ENCODE results near the gene OASL.

The OASL gene

DNA sequence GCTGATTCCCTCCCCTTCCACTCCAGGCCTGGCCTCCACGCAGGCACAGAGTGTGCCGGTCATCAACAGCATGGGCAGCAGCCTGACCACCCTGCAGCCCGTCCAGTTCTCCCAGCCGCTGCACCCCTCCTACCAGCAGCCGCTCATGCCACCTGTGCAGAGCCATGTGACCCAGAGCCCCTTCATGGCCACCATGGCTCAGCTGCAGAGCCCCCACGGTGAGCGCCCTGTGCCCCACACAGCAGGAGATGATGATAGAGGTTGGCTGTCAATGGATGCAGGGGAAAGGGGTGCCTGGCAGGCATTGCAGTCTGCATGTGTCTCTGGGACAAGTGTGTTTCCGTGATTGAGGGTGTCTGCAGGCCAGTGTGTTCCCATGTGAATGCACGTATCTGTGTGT is 41.6 kb downstream of the OASL start:
- H3K9me3 ChIP-seq = no peaks in the 10 kb centered on the region
- H3K36me3 ChIP-seq = peaks cover 4% of the 10 kb centered on the region
- TF ChIP-seq, protein P1, sequence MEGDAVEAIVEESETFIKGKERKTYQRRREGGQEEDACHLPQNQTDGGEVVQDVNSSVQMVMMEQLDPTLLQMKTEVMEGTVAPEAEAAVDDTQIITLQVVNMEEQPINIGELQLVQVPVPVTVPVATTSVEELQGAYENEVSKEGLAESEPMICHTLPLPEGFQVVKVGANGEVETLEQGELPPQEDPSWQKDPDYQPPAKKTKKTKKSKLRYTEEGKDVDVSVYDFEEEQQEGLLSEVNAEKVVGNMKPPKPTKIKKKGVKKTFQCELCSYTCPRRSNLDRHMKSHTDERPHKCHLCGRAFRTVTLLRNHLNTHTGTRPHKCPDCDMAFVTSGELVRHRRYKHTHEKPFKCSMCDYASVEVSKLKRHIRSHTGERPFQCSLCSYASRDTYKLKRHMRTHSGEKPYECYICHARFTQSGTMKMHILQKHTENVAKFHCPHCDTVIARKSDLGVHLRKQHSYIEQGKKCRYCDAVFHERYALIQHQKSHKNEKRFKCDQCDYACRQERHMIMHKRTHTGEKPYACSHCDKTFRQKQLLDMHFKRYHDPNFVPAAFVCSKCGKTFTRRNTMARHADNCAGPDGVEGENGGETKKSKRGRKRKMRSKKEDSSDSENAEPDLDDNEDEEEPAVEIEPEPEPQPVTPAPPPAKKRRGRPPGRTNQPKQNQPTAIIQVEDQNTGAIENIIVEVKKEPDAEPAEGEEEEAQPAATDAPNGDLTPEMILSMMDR (IDR thresholded peaks at IDR 0.05; ENCODE audit: low read depth, low read length) = no peak
- no peak for DNase-seq
- H3K4me3 ChIP-seq (ENCODE audit: low read depth, low read length) = no peak overlapping the region
- H3K27me3 ChIP-seq = no peaks in the 10 kb centered on the region
- no peaks in the 10 kb centered on the region for H3K4me1 ChIP-seq

DNA sequence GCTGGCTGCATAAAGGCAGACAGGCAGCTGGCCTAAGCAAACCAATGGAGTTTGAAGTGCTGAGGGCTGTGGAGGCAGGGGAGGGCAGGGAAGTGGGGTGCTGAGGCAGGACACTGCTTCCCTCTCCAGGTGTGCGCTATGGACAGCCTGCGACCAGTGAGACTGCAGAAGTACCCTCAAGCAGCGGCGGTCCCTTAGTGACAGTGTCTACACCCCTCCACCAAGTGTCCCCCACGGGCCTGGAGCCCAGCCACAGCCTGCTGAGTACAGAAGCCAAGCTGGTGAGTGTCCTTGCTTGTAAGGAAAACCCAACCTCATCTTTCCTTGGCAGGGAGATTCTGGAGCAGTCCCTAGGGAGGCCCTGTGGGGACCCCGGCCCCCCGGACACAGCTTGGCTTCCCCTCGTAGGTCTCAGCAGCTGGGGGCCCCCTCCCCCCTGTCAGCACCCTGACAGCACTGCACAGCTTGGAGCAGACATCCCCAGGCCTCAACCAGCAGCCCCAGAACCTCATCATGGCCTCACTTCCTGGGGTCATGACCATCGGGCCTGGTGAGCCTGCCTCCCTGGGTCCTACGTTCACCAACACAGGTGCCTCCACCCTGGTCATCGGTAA is 42.8 kb downstream of the OASL start:
- no peak overlapping the region for H3K4me3 ChIP-seq (ENCODE audit: low read depth, low read length)
- no peaks in the 10 kb centered on the region for H3K36me3 ChIP-seq
- no peak for DNase-seq
- no peaks in the 10 kb centered on the region for H3K27me3 ChIP-seq
- no peaks in the 10 kb centered on the region for H3K9me3 ChIP-seq
- TF ChIP-seq, protein P1 (IDR thresholded peaks at IDR 0.05; ENCODE audit: low read depth, low read length) = no peak
- H3K4me1 ChIP-seq = no peaks in the 10 kb centered on the region

DNA sequence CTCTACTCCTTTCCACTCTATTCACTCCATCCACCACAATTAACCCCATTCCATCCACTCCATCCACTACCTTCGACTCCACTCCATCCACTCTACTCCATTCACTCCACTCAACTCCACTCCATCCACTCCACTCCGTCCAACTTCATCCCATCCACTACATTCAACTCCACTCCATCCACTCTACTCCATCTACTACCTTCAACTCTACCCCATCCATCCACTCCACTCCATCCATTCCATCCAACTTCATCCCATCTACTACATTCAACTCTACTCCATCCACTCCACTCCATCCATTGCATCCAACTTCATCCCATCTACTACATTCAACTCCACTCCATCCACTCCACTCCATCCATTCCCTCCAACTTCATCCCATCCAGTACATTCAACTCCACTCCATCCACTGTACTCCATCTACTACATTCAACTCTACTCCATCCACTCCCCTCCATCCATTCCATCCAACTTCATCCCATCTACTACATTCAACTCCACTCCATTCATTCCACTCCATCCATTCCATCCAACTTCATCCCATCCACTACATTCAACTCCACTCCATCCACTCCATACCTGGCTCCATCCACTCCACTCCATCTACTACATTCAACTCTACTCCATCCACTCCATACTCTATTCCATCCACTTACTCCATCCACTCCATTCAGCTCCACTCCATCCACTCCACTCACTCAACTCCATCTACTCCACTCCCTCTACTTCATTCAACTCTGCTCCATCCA is 44.3 kb downstream of the OASL start:
- Histone ChIP-seq H3K4me1 (no peaks in the 10 kb centered on the region), H3K27me3 (no peaks in the 10 kb centered on the region), H3K9me3 (no peaks in the 10 kb centered on the region), H3K36me3 (no peaks in the 10 kb centered on the region), H3K4me3 (ENCODE audit: low read depth, low read length) (no peak overlapping the region)
- TF ChIP-seq, protein P1 (IDR thresholded peaks at IDR 0.05; ENCODE audit: low read depth, low read length) = no peak
- no peak for DNase-seq

DNA sequence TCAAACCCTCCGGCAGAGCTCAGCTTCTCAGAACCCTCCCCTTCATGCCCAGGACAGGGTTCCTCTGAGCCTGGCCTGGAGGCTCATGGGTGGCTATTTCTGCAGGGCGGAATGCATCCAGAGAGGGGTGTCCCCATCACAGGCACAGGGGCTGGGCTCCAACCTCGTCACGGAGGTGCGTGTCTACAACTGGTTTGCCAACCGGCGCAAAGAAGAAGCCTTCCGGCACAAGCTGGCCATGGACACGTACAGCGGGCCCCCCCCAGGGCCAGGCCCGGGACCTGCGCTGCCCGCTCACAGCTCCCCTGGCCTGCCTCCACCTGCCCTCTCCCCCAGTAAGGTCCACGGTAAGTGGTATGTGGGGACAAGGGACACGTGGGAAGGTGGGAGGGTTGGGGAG is 45.0 kb downstream of the OASL start:
- Histone ChIP-seq H3K27me3 (no peaks in the 10 kb centered on the region), H3K4me3 (ENCODE audit: low read depth, low read length) (no peak overlapping the region), H3K9me3 (no peaks in the 10 kb centered on the region), H3K4me1 (no peaks in the 10 kb centered on the region), H3K36me3 (no peaks in the 10 kb centered on the region)
- TF ChIP-seq, protein P1 (IDR thresholded peaks at IDR 0.05; ENCODE audit: low read depth, low read length) = no peak
- no peak for DNase-seq

DNA sequence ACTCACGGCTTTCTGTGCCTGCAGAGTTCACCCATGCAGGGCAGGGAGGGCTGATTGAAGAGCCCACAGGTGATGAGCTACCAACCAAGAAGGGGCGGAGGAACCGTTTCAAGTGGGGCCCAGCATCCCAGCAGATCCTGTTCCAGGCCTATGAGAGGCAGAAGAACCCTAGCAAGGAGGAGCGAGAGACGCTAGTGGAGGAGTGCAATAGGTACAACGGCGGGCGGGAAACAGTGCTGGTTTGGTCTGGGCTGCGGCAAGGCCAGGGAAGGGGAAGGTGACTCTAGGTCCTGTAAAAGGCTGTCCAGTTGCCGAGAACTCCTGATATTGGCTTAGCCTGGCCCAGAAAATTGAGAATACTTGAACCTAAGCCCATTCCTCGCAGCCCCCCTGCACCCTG is 45.5 kb downstream of the OASL start:
- no peaks in the 10 kb centered on the region for H3K9me3 ChIP-seq
- no peaks in the 10 kb centered on the region for H3K4me1 ChIP-seq
- no peak overlapping the region for H3K4me3 ChIP-seq (ENCODE audit: low read depth, low read length)
- TF ChIP-seq, protein P1 (IDR thresholded peaks at IDR 0.05; ENCODE audit: low read depth, low read length) = no peak
- no peaks in the 10 kb centered on the region for H3K36me3 ChIP-seq
- no peaks in the 10 kb centered on the region for H3K27me3 ChIP-seq
- no peak for DNase-seq

DNA sequence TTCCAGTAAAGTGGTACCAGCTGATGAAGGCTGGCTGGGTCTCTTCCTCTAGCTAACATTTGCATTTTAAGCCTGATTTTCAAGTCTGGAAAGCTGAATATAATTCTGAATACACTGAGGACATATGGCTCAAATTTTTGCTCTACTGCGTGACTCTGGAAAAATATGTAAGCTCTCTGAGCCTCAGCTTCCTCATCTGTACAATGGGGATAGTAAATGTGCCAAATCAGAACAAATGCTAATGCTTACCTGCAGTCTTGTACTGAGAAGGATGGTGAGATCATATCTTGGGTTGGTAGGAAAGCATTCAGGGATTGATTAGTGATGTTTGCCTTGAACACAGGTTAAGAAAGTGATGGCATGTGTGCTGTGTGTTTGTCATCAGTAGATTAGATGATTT is 46.1 kb downstream of the OASL start:
- TF ChIP-seq, protein P1 (IDR thresholded peaks at IDR 0.05; ENCODE audit: low read depth, low read length) = no peak
- Histone ChIP-seq H3K4me1 (no peaks in the 10 kb centered on the region), H3K36me3 (no peaks in the 10 kb centered on the region), H3K27me3 (no peaks in the 10 kb centered on the region), H3K9me3 (no peaks in the 10 kb centered on the region), H3K4me3 (ENCODE audit: low read depth, low read length) (no peak overlapping the region)
- DNase-seq = no peak

Data from BE2C (cell line).